ENCODE results near the gene RAC2. TPM values are rescaled to one million over a fixed set of nuclear protein-coding genes. Genes with fewer than 3 reads are reported as not detected.

RAC2 gene
- total RNA-seq, 1 experiment from 2014 or later = 90.5 TPM

- H4K20me1 ChIP-seq (ENCODE audit: insufficient read depth) = no peaks in the 10 kb centered on the region
- H3K4me2 ChIP-seq = no peak overlapping the region
- ChIA-PET CTCF (no interaction called here), POLR2A (ENCODE audit: unreplicated experiment) (no interaction called here)
- H3K27ac ChIP-seq = no peak overlapping the region
- no peaks in the 10 kb centered on the region for H3K79me2 ChIP-seq (ENCODE audit: low read depth)
- no peaks in the 10 kb centered on the region; the same call in 1 of the 2 replicates for H3K9me3 ChIP-seq (ENCODE audit: insufficient read depth, low read depth)
- no TSS peak for BruUV-seq (replicated peaks)
- no peak for TF ChIP-seq CTCF (conservative IDR thresholded peaks at IDR 0.05)
- TF ChIP-seq EZH2 (IDR thresholded peaks at IDR 0.05; ENCODE audit: low read depth) = no peak
- no peak overlapping the region for H3K4me3 ChIP-seq
- no peaks in the 10 kb centered on the region for H3K27me3 ChIP-seq (ENCODE audit: insufficient read depth, low read depth)
- H3K9me2 ChIP-seq (ENCODE audit: insufficient read depth) = no peaks in the 10 kb centered on the region
- no peaks in the 10 kb centered on the region for H3F3A ChIP-seq (ENCODE audit: insufficient read depth, low read depth)
- no peak overlapping the region for H2AFZ ChIP-seq
- no peak for DNase-seq
- H3K36me3 ChIP-seq (ENCODE audit: low read depth) = no peaks in the 10 kb centered on the region
- no peaks in the 10 kb centered on the region for H3K4me1 ChIP-seq (replicated peaks; ENCODE audit: insufficient read depth)
- intact Hi-C loops (cut with micrococcal nuclease; ENCODE audit: unreplicated experiment) = no loop called here
Measured at GRCh38 chr22:37219533-37219932, 24.5 kb downstream of the RAC2 start.

- Histone ChIP-seq H3K27ac (no peak overlapping the region), H3K4me1 (replicated peaks; ENCODE audit: insufficient read depth) (no peaks in the 10 kb centered on the region), H3K36me3 (ENCODE audit: low read depth) (no peaks in the 10 kb centered on the region), H4K20me1 (ENCODE audit: insufficient read depth) (no peaks in the 10 kb centered on the region), H3K79me2 (ENCODE audit: low read depth) (no peaks in the 10 kb centered on the region), H3K4me2 (no peak overlapping the region), H3K9me2 (ENCODE audit: insufficient read depth) (no peaks in the 10 kb centered on the region), H2AFZ (no peak overlapping the region), H3K4me3 (no peak overlapping the region), H3K27me3 (ENCODE audit: insufficient read depth, low read depth) (no peaks in the 10 kb centered on the region), H3K9me3 (ENCODE audit: insufficient read depth, low read depth) (no peaks in the 10 kb centered on the region; the same call in 1 of the 2 replicates), H3F3A (ENCODE audit: insufficient read depth, low read depth) (no peaks in the 10 kb centered on the region)
- TF ChIP-seq EZH2 (IDR thresholded peaks at IDR 0.05; ENCODE audit: low read depth) (no peak), CTCF (conservative IDR thresholded peaks at IDR 0.05) (no peak)
- ChIA-PET POLR2A (ENCODE audit: unreplicated experiment) (no interaction called here), CTCF (no interaction called here)
- BruUV-seq (replicated peaks) = no TSS peak
- DNase-seq = no peak
- intact Hi-C loops (cut with micrococcal nuclease; ENCODE audit: unreplicated experiment) = no loop called here
Measured at GRCh38 chr22:37218771-37219411, 25.2 kb downstream of the RAC2 start.

- TF ChIP-seq CTCF (conservative IDR thresholded peaks at IDR 0.05) (no peak), EZH2 (IDR thresholded peaks at IDR 0.05; ENCODE audit: low read depth) (no peak)
- intact Hi-C loops (cut with micrococcal nuclease; ENCODE audit: unreplicated experiment) = no loop called here
- Histone ChIP-seq H3K27me3 (ENCODE audit: insufficient read depth, low read depth) (no peaks in the 10 kb centered on the region), H3K4me2 (no peak overlapping the region), H3K9me2 (ENCODE audit: insufficient read depth) (no peaks in the 10 kb centered on the region), H4K20me1 (ENCODE audit: insufficient read depth) (no peaks in the 10 kb centered on the region), H3K79me2 (ENCODE audit: low read depth) (no peaks in the 10 kb centered on the region), H2AFZ (no peak overlapping the region), H3K9me3 (ENCODE audit: insufficient read depth, low read depth) (no peaks in the 10 kb centered on the region; the same call in 1 of the 2 replicates), H3K4me1 (replicated peaks; ENCODE audit: insufficient read depth) (no peaks in the 10 kb centered on the region), H3K36me3 (ENCODE audit: low read depth) (no peaks in the 10 kb centered on the region), H3K4me3 (no peak overlapping the region), H3F3A (ENCODE audit: insufficient read depth, low read depth) (no peaks in the 10 kb centered on the region), H3K27ac (no peak overlapping the region)
- no TSS peak for BruUV-seq (replicated peaks)
- ChIA-PET CTCF (interaction anchor here (0.6 kb wide), 1 partner anchor 690 kb away, joined by 3 read pairs; no protein-coding TSS in a partner anchor), POLR2A (ENCODE audit: unreplicated experiment) (no interaction called here)
- DNase-seq = no peak
Measured at GRCh38 chr22:37218399-37218770, 25.7 kb downstream of the RAC2 start.
